ENCODE data around the gene MXD4.

GRCh38 chr4:2276581-2277325 lies 14.8 kb upstream of the MXD4 start:
- no peak for TF ChIP-seq CTCF (conservative IDR thresholded peaks at IDR 0.05 in 1 of 2, IDR thresholded peaks at IDR 0.05 in 1 of 2; ENCODE audit: low read depth in 1 of 2, low read length in 2 of 2)
- no peak for TF ChIP-seq EZH2 (IDR thresholded peaks at IDR 0.05; ENCODE audit: low read length, missing control alignments)

Measured in fibroblast of lung (primary cell).